ENCODE data around the gene USHBP1.
A peak's percentile ranks its signal among the peaks of the same experiment; 100 is the strongest.

USHBP1 gene

DNA sequence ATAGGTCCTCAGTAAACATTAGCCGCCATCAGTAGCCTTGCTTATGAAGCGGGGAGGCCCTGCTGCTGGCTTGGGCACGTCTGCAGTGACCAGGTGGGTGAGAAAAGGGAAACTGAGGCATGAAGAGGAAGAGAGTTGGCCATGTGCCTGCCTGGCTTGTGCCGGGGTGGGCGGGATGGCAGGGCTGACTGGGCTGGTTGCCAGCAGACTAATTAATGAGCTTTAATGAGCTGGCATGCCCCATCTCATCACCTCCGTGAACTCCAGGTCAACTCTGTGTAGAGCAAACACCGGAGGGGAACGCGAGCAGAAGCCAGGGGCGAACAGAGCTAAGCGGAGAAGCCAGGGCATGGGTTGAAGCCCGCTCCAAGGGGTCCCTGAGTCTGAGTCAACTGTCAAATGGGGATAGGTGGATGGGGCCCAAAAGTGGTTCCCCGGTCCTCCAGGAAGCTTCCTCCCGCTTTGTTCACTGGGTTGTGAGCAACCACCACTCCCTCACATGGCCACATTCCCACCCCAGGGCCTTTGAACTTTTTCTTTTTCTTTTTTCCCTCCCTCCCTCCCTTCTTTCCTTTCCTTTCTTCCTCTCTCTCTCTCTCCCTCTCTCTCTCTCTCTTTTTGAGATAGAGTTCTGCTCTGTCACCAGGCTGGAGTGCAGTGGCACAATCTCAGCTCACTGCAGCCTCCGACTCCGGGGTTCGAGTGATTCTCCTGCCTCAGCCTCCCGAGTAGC lies 27.6 kb downstream of the USHBP1 start:
- DNase-seq: no peak

DNA sequence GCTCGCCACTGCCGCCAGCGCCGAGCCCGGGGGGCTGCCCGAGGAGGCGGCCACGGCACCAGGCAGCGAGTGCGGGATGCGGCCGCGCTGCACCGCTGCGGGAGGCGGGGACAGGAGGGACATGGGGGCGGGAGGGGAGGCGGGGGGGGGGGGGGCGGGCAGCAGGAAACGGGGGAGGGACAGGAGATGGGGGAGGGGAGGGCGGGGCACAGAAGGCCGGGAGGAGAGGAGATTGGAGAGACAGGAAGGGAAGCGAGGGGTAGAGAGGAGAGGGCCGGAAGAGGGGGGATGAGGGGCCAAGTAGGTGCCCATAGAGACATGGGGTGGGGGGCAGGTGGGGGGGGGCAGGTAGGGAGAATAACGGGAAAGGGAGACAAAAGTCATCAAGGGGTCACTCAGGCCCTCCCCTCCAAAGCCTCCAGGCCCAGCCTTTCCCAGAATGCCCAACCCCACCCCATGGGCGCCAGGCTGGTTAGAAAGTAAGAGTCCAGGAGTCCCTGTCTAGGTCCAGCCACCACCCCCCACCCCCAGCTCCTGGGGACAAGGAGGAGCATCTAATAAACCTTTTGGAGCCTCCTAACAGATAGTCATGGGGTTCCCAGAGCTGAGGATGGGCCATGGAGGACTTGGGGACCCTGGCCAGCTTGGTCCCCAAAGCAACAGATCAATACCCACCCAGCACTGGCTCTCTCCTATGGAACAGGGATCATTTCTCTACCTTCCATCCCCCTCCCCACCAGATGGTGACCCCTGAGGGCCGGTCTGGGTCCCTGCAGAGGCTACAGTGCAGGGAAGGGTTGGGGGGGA lies 28.4 kb downstream of the USHBP1 start:
- DNase-seq: no peak

DNA sequence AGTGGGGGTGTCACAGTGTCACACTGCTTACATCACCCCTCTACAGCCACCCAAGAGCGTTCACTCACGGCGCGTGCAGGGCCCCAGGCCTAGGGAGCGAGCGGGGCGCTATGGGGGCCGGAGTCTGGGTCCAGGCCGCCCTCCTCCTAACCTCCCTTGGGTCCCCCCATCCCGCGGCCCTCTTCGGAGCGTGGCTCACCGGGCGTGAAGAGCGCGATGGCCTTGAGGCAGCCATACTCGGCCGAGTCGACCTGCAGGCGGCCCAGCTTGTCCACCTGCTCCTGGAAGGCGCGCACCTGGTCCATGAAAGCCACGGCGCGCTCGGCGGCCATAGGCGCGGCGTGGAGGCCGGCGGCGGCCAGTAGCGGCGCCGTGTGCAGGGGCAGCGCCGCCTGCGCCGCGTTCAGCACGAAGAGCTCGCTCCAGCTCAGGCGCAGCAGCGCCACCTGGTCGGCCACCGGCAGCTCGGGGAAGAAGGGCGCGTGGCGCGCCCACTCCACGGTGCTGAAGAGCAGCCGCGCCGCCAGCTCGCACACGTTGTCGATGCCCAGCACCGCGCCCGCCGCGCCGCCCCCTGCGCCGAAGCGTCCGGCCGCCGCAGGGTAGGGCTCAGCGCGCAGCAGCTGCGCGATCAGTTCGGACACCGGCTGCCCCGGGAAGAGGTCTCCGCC lies 29.1 kb downstream of the USHBP1 start:
- no peak for DNase-seq

DNA sequence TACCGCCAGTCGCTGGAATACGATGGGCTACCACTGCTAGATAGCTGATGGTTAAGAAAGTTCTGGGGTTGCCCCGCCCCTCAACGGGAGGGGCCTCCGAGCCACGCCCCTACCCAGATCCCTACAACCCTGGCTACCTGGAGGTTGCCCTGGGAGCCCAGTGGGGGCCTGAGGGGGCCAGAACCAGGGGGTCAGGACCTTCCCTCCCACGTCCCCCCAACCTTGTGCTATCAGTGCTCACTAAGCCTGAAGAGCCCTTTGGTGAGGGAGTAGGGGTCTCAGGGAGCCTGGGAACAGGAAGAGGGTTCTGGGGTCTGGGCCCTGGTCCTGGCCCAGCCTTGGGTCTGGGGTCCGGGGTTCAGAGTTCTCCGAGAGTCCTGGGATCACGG lies 29.6 kb downstream of the USHBP1 start:
- DNase-seq: no peak

DNA sequence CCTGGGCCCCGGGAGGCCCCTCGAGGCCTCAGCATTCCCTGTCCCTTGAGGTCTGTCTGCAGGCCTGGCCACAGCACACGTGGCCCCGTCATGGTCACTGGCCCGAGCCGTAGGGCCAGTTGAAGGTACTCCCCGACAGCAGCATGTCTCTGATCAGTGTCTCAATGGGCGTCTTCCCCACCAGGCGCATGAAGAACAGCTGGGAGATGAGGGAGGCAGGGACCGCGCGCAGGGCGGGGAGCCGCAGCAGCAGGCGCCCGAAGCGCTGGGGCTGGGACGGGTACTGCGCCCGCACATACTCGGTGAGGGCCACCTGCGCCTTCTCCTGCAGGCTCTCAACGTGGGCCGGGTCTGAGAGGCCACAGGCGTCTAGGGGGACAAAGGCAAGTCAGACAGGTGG lies 32.3 kb downstream of the USHBP1 start:
- no peak for DNase-seq

DNA sequence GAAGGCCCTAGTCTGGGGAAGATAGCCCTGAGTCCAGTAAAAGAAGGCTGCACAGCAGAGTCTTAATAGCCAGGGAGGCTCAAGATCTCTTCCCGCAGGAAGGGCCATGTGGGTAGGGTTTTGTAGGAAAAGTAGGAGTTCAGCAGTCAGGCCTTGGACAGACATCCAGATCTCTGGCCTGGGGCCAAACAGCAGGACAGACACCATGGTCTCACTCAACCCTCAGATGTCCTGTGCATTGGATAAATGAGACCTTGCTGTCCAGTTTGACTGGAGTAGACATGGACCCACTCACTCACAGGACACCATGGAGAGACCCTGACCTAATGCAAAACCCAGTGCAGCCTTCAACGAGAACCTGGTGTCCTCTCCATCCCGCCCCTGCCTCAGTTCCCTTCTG lies 34.7 kb downstream of the USHBP1 start:
- no peak for DNase-seq

DNA sequence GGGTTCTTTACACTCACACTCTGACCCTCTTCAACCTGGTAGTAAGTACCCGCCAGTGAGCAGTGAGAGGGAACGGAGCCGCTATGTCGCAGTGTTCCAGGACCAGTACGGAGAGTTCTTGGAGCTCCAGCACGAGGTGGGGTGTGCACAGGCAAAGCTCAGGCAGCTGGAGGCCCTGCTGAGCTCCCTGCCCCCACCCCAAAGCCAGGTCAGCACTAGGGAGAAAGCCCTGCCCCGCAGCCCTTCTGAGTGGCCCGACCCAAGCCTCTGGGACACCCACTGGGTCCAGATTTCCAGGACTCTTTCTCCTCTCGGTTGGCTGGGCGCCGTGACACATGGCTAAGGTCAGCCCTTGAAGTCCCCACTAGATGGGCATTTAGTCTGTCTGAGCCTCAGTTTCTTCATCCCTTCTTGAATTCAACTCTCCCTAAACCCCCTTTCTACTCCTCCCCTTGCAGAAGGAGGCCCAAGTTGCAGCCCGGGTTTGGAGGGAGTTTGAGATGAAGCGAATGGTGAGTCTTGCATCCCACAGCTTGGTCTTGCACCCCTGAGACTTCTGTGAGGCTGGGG lies 36.7 kb downstream of the USHBP1 start:
- no peak for DNase-seq

DNA sequence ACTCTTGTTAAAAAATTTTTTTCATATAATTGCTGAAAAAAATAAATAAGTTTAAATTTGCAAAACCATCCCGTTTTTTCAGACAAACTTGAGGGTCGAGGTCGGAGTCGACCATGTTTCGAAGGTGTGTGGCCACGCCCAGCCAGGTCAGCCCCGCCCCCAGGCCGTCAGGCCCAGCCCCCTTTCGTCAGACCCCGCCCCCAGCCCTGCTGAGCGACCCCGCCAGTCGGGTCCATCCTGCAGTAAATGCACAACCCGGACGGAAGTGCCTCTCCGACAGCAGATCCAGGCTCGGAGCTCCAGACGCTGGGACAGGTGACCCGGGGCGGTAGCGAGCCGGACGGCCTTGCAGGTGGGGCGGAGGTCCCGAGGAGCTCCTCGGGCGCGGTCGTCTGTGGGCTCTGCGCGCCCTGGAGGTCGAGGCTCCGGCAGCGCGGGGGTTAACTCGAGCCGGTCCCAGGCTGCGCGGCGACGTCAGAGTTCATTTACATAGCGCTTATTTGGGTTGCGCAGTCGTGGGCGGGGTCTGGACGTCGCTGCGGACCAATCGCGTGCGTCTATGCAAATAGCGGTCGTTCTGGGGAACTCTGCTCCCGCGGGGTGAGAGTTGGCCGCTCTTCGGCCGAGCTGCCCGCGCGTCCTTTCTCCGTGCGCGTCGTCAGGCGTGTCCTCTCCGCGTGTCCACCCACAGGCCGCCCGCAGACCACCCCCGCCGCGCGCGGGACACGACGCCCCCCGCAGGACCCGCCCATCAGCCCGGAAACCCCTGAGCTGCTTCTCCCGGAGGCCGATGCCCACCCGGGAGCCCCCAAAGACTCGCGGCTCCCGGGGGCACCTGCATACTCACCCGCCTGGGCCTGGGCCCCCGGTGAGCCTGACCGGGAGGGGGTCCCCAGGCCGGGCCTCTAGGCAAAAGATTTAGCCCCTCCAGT lies 38.3 kb downstream of the USHBP1 start, which contains the start of gene OCEL1:
Gene OCEL1 (plus strand): TSS at position 225 of the 932 bp plus-strand sequence. CDS start 22 bp downstream, at position 247.
- DNase-seq: peak; percentile 88

DNA sequence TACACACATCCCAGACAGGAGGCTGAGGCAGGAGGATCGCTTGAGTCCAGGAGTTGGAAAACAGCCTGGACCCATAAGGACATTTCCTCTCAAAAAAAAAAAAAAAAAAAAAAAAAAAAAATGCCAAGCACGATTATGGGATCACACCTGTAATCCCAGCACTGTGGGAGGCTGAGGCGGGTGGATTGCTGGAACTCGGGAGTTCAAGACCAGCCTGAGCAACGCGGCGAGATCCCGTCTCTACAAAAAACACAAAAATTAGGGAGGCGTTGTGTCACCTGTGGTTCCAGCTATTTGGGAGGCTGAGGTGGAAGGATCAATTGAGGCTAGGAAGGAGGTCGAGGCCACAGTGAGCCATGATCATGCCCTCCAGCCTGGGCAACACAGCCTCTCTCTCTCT lies 39.5 kb downstream of the USHBP1 start:
- no peak for DNase-seq

DNA sequence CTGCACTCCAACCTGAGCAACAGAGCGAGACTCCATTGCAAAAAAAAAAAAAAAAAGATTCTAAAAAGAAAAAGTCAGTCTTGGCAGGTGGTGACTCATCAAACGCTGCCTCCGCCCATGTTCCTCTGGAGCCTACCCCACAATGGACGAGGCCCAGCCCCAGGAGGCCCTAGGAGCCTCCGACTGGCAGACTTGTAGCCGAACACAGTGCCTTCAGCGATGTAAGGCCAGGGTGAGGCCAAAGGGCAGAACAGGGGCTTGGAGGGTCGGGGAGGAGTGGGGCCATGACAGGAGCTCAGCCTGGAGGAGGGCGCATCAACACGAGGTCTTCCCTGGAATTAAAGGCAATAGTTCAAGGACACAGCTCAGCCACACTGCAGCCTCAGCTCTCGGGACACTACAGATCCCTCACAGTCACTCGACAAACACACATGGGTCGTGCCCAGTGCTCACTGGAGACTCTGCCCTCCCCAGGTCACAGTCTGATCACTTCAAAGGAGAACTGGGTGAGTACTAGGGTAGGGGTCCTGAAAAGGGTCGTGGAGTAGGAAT lies 44.3 kb downstream of the USHBP1 start:
- DNase-seq: no peak

DNA sequence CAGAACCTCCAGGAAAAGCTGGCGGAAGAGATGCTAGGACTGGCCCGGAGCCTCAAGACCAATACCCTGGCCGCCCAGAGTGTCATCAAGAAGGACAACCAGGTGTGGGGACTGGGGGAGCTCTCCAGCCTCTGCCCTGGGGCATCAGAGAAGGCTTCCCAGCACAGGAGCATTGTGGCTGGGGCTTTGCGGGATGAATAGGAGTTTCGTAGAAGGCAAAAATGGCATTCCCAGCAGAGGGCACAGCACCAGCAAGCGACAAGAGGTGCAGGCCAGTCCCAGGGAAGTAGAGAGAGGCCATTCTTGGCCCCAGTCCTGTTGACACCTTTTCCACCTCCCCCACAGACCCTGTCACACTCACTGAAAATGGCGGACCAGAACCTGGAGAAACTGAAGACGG lies 45.3 kb downstream of the USHBP1 start:
- no peak for DNase-seq

DNA sequence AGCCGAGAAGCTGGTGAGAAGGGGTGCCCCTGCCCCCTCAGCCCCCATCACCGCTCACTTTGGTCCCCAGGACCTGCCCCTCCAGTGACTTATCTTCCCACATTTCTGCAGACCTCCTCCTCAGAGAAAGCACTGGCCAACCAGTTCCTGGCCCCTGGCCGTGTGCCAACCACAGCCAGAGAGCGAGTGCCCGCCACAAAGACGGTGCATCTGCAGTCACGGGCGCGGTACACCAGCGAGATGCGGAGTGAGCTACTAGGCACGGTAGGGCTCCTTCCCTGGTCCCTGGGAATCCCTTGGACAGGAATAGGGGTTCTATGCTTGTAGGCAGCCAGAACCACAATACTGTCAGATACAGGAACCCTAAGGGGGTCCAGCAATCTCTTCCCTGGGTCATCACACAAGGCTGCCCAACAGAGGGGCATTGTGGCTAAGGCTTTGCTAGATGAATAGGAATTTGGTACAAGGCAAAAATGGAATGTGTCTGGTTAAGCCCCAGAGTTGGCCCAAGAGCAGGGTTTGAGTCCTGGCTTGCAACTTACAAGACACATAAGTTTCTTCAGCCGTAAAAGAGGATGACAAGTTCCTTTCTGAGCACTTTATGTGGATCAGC lies 48.4 kb downstream of the USHBP1 start:
- DNase-seq: no peak

DNA sequence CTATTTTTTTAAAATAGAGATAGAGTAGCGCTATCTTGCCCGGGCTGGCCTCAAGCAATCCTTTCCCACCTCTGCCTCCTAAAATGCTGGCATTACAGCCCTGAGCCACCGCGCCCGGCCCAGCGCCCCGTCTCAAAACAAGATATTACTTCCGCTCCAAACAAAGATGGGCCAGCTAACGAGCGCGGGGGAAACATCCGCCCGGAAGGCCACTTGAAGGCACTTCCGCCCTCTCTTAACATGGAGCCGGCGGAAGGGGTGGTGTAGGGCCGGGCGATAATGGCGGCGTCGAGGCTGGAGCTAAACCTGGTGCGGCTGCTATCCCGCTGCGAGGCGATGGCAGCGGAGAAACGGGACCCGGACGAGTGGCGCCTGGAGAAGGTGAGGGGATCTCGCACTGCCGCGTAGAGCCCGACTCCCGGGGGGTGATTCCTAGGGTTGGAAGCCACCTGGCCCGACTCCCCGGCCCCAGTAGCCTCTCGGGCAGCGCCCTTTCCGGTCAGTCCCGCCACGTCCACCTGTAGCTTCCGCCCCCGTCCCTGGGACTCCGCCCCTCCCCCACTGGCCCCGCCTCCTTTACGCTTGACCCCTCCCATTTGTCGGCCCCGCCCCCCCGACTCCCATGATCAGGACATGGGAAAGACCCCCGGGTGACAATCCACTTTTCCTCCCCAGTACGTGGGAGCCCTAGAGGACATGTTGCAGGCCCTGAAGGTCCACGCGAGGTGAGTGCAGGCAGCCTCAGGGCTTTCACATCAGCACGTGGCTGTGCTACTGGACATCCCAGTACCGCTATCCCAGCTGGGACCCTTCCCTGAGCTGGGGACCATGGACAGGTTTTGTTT lies 49.2 kb downstream of the USHBP1 start, which contains the start of gene USE1:
Gene USE1 (plus strand): TSS at position 231 of the 845 bp plus-strand sequence. CDS start 49 bp downstream, at position 280.
- peak; percentile 46 for DNase-seq

DNA sequence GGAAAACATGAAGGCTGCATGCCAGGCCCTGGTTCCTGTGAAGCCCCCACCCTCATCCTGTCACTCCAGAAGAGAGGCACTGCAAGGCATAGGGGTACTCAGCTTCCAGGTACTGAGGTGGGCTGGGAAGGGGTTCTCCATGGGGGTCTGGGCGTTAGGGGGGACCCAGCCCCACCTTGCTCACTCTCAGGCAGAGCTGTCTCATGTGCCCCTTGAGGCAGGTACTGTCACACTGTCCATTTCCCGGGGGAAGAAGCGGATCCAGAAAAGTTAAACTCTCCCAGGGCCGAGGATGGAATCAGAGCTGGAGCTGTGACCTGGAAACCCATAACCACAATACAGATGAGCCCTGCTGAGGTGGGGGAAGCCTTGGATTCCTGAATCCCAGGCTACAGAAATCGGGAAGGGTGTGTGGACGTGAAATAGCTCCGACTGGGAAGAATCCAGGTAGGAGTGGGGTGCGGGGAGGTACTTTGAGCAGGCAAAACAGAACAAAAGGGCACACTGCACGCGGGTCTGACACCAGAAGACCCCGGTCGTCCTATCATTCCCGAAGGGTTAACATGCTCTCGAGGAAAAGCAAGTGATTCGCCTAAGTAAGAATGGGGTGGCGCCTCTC lies 49.9 kb downstream of the USHBP1 start:
- DNase-seq: no peak

DNA sequence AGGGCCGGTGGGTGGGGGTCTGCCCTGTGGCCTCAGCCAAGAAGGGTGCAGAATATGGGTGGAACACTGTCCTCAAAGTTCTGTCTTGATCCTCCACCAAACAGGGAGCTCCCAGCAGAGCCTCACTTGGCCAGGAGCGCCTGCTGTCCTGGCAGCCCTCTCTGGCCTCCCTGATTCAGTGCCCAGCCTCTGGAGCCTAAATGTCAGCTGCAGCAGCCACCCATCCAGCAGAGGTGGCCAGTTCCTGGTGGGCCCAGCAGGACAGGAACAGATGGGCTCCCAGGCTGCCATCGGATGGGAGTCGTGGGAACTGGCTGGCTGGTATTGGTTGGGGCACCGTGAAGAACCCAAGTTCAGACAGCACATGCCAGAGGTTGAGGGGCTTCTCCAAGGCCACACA lies 51.2 kb downstream of the USHBP1 start:
- DNase-seq: no peak

DNA sequence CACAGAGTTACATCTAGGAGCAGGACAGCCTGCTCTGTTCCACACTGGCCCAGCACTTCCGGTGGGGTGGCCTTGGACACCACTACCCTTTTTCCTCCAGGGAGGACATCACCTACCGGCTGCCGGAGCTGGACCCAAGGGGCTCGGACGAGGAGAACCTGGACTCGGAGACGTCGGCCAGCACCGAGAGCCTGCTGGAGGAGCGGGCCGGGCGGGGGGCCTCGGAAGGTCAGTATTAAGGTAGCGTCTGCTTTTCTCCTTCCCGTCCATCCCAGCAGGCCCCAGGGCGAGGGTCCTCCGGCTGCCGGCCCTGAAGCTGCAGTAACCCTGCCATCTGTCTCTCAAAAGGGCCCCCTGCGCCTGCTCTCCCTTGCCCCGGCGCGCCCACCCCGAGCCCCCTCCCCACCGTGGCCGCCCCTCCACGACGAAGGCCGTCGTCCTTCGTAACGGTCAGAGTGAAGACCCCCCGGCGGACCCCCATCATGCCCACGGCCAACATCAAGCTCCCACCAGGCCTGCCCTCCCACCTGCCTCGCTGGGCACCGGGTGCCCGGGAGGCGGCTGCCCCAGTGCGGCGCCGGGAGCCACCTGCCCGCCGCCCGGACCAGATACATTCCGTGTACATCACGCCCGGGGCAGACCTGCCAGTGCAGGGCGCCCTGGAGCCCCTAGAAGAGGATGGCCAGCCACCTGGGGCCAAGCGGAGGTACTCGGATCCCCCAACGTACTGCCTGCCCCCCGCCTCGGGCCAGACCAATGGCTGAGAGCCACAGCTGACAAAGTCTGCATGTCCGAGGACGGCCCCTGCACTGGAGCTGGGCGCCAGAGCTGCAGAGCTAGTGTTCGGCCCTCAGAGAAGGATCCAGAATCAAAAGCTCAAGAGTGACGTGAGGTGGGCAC lies 52.7 kb downstream of the USHBP1 start:
- no peak for DNase-seq

DNA sequence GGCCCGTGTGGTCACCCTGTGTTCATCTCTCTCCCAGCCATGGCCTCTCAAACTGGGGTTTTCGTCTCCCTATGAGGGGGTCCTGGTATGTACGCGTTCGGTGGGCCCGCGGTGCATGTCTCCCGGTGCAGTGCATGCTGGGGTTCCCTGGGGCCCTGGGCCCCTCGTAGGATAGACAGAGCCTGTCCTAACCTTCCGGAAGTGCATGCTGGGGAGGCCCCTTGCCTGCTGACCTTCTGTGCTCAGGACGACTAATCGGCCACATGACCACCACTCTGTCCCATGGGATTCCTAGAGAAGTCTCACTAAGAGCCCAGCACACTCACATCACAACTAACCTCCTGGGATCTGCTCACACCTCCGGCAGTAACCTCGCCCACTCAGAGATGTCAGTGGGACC lies 54.2 kb downstream of the USHBP1 start:
- no peak for DNase-seq

DNA sequence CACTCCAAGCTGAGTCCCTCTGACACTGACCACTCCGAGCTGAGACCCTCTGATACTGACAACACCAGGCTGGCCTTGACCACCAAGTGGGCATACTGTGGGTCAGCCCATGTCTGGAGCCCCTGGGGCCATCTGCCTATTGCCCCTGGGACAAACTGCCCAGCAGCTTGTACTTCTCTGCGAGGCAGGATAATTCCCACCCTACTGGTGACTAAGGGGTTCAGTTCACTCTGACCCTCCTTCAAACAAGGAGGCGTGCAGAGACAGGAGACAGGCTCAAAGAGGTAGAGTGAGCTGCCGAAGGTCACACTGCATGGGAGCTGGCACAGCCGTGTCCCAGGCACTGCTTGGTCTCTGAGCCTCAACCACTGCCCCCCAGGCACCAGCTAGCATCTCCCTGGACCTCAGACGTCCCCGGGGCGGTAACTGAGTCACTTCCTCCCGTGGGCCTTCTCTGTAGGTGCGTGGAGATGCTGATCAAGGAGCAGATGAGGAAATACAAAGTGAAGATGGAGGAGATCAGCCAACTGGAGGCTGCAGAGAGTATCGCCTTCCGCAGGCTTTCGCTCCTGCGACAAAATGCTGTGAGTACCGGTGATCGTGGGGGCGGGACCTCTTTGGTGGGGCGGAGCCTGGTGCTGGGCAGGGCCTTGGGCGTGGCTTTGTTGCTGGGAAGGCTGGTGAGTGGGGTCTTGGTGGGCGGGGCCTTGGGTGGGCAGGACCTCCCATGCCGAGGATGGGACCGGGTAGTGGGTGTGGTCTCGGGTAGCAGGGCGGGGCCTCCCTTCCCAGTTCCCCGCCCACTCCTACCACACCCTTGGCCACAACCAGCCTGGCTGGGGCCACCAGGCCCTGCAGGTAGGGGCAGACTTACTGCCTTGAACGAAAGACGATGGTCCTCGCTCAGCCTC lies 55.2 kb downstream of the USHBP1 start:
- DNase-seq: no peak

Data from NCI-H2081 treated with DMSO at 0.1 percent for 48 hours (cell line).